Thoracic aorta (tissue), 2 donors: ENCODE measurements around the gene SLC9A5. TPM values are rescaled to one million over a fixed set of nuclear protein-coding genes. Genes with fewer than 3 reads are reported as not detected.

Experiments used
- ATAC-seq: fragments of 150-250 bp; one replicate; pipeline ENCODE4 v1.8.0; 2017; ENCODE audit warnings: low read depth; ENCODE audit not compliant: insufficient number of reproducible peaks, low FRiP score
- DNase-seq: peaks from one replicate; pipeline ENCODE4 v3.0.0-alpha.2; 2020; ENCODE audit warnings: low spot score
- H3K27ac ChIP-seq, 2 donors: fragments of 200-600 bp; sonication (generic); 1 replicate in 1 of 2; 2 replicates in 1 of 2; pipeline ENCODE4 v1.5.1; 2016; ENCODE audit warnings: mild to moderate bottlenecking in 2 of 2, moderate library complexity in 2 of 2
- H3K27me3 ChIP-seq: fragments of 200-600 bp; sonication (generic); replicated peaks from 2 replicates; pipeline ENCODE4 v1.6.0; 2016; ENCODE audit warnings: mild to moderate bottlenecking; ENCODE audit not compliant: insufficient read depth
- H3K36me3 ChIP-seq: fragments of 200-600 bp; sonication (generic); one replicate; pipeline ENCODE4 v1.5.1; 2016
- H3K4me1 ChIP-seq, 2 donors: fragments of 200-600 bp; sonication (generic); 1 replicate in 1 of 2; 2 replicates in 1 of 2; pipeline versions ENCODE4 v1.5.1 to v1.6.0; 2016; ENCODE audit warnings: low read depth in 2 of 2, mild to moderate bottlenecking in 1 of 2; ENCODE audit not compliant: control insufficient read depth in 1 of 2
- H3K4me3 ChIP-seq: fragments of 200-600 bp; sonication (generic); 2 replicates; pipeline ENCODE4 v1.5.1; 2016; ENCODE audit warnings: mild to moderate bottlenecking
- H3K9me3 ChIP-seq: fragments of 200-600 bp; sonication (generic); 2 replicates; pipeline ENCODE4 v1.5.1; 2016
- CTCF ChIP-seq: fragments of 200-600 bp; sonication (generic); IDR thresholded peaks from one replicate; pipeline ENCODE4 v1.5.1; 2019; ENCODE audit warnings: antibody characterized with exemption
- total RNA-seq, 2 donors: library from RNA; depleted of rRNA; stranded (reverse); fragments of >200 nt; gene quantifications; one replicate each; pipeline versions ENCODE4 v1.1.0 to v1.2.3, GENCODE V29; 2016

Gene SLC9A5
- total RNA-seq, 2 donors from 2014 or later: 1.4 to 1.8 TPM

GRCh38 chr16:67201411-67202345 is 47.1 kb upstream of the SLC9A5 start:
- TF ChIP-seq CTCF: no peak
- H3K36me3 ChIP-seq: peaks cover 27% of the 10 kb centered on the region

GRCh38 chr16:67202426-67202825 is 46.4 kb upstream of the SLC9A5 start:
- ATAC-seq (no peak), DNase-seq (no peak)
- Histone ChIP-seq H3K36me3 (peaks cover 20% of the 10 kb centered on the region), H3K4me1 (peaks cover 0 to 10% of the 10 kb centered on the region in 2 donors), H3K9me3 (no peaks in the 10 kb centered on the region), H3K4me3 (no peak overlapping the region), H3K27me3 (no peaks in the 10 kb centered on the region), H3K27ac (no peak overlapping the region)
- TF ChIP-seq CTCF: no peak

More at GRCh38 chr16:67201411-67202345, 47.1 kb upstream of the SLC9A5 start:
- H3K27me3 ChIP-seq: no peaks in the 10 kb centered on the region
- DNase-seq: no peak
- H3K9me3 ChIP-seq: no peaks in the 10 kb centered on the region
- no peak overlapping the region for H3K4me3 ChIP-seq
- H3K4me1 ChIP-seq: peaks cover 0 to 10% of the 10 kb centered on the region in 2 donors
- no peak overlapping the region for H3K27ac ChIP-seq
- no peak for ATAC-seq

GRCh38 chr16:67202956-67203493 is 45.8 kb upstream of the SLC9A5 start:
- no peak for TF ChIP-seq CTCF
- Histone ChIP-seq H3K27ac (no peak overlapping the region), H3K4me1 (peaks cover 0 to 5% of the 10 kb centered on the region in 2 donors), H3K9me3 (no peaks in the 10 kb centered on the region), H3K27me3 (no peaks in the 10 kb centered on the region), H3K4me3 (no peak overlapping the region), H3K36me3 (peaks cover 17% of the 10 kb centered on the region)
- ATAC-seq (no peak), DNase-seq (no peak)

- DNase-seq (no peak), ATAC-seq (no peak)
- H3K9me3 ChIP-seq: no peaks in the 10 kb centered on the region
- peaks cover 17% of the 10 kb centered on the region for H3K36me3 ChIP-seq
- H3K4me3 ChIP-seq: no peak overlapping the region
- H3K27ac ChIP-seq: no peak overlapping the region
- no peak for TF ChIP-seq CTCF
- H3K27me3 ChIP-seq: no peaks in the 10 kb centered on the region
- no peaks in the 10 kb centered on the region for H3K4me1 ChIP-seq
These were observed 44.7 kb upstream of the SLC9A5 start for GRCh38 chr16:67204076-67204475.

- Histone ChIP-seq H3K4me1 (no peaks in the 10 kb centered on the region), H3K9me3 (no peaks in the 10 kb centered on the region), H3K36me3 (peaks cover 16% of the 10 kb centered on the region)
These were observed 42.5 kb upstream of the SLC9A5 start for GRCh38 chr16:67206129-67206837.

More at GRCh38 chr16:67206129-67206837, 42.5 kb upstream of the SLC9A5 start:
- Histone ChIP-seq H3K4me3 (no peak overlapping the region), H3K27me3 (no peaks in the 10 kb centered on the region), H3K27ac (no peak overlapping the region)
- DNase-seq: no peak
- no peak for TF ChIP-seq CTCF
- no peak for ATAC-seq
